NCI-H187 (cell line): ENCODE data around the gene BCR.

Source experiments
- DNase-seq, 2 experiments: peaks; one replicate each; lab custom pipeline; 2025; lab: John Stamatoyannopoulos, UW

BCR gene

DNA sequence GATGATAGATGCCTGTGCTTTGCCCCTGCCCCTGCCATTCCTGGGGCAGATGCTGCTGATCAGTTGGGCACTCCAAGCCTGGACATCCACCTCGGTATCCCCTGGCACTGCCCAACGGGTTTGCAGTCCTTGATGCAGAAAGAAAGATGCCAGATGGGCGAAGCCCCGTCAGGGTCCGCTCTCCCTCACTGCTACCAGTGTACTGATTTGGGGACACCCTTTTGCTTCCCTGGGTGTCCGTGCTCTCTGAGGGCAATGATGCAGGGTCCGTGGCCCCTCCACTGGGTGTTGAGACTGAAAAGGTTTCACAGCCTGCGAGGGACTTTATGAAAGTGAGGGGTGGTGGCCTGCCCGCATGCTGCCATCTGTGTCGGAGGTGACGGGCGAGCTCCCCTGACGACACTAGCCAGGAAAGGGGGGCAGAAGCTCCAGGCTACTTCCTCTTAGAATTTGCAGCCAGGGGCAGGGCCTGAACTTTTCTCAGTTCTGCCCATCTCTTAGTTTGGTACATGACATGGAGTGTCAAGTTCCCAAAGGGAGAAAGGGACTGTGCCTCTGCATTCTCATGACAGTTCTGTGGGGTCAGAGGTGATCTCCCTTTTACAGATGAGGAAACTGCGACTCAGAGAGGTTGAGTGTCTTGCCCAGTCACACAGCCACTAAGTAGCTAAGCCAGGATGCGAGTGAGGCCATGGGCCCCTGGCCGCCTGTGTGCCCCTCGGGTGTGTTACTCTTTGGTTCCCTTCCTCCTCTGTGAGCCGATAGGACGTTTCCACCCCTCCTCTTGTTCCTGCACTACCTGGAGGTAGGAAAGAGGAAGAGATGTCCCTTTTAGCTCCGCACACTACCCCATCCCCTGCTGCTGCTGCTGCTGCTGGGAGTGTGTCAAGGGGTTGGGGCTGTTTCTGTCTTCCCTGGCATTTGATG, 96.6 kb downstream of the BCR start:
- DNase-seq, result no peak

DNA sequence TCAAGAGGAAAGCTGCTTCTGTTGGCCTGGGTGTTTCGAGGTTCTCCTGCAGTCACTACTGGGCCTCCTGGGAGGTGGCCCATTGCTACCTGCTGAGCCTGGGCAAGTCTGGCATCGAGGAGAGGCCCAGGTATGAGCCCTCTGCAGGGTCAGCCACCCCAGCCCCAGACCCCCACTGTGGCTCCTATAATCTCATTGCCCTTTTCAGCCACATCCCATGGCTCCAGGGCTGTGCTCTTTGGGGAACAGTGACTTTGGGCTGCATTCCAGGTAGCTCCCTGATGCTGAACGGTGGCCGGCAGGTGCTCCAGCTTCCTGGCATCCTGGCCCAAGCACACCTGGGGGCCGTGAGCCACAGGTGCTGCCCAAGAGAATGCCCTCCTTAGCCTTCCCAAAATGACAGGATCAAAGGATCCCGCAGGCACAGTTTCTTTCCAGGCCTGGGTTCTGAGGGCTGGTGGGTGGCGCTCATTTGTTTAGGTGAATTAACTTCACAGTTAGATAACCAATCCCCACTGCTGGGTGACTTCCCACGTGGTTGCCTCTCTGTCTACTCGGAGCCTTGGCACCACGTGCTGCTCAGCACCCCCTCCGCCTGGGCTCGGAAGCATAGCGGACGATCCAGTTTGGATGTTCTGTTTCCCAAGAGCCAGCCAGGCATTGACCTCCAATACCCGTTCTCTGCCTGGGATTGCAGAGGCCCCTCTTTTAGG, 97.4 kb downstream of the BCR start:
- DNase-seq, result no peak

DNA sequence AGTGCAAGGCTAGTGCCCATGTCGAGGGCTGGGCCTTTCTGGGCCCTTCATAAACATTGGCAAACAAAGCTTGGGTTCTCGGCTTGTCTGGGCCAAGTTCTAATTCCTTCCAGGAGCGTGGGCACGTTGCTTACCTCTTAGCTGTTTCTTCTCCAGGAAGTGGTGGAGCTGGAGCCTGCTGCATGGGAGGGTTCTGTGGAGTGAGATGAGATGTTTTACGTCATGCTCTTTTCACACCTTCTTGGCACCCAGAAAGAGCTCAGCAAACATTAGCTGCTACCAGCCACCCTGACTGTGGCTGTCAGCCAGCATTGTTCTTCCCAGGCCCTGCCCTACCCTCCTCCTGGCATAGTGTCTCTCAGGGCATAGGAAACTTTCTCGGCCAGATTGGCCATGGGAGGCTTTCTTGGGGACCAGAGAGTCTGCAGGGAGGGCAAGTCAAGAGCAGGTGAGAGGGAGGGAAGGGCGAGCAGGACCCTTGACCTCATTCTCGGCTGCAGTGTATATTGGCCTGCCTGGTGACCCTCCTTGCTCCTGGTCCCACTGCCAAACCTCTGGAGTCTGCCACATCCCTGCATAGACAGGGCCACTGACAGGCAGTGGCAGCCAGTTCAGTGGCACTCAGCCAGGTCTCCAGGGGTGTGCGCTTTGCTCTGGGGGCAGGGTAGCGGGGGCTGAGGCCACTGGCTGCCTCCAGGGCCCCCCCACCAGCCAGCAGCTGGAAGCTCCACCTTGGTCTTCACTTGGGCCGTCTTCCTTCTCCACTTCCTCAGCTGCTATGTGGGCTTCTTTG, 98.8 kb downstream of the BCR start:
- DNase-seq, result no peak

DNA sequence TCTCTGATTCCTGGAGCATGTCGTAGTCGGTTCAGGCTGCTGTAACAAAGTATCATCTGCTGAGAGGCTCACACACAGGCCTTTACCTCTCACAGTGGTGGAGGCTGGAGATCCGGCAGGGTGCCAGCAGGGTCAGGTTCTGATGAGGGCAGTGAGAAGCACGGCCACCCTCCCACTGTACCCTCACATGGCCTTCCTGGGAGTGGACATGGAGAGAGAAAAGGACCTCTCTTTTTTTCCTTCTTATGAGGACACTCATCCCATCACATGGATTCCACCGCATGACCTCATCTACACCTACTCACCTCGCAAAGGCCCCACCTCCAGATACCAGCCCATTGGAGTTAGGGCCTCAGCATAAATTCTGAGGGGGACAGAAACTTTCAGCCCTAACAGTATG, 99.5 kb downstream of the BCR start:
- DNase-seq, result no peak

DNA sequence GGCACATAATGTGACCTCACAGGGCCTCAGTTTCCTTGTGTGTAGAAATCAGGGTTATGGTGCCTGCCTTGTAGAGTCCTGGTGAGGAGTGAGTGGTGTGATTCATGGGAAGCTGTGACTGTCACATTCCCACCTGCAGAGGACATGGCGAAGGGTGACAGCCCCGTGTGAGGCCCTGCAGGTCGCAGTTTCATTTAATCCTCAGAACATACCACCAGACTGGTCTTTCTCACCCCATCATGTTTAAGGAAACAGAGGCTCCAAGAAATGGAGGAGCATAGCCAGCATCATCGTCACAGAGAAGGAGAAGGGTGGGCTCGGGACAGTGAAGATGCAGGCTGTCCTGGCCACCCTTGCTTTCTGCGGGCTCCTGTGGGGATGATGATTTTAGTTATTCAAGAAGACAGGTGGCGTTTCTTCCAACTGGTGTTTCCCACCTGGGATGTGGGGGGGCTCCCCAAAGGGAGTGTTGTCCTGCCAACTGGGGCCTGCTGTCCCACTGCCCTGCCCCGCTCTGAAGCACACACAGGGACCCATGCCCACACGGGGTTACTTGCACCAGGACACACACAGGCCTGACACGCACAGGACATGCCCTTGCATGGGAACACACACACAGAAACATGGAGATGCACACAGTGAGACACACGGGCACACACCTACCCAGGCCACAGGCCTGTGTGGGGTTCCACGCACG, 100.2 kb downstream of the BCR start:
- DNase-seq, result no peak

DNA sequence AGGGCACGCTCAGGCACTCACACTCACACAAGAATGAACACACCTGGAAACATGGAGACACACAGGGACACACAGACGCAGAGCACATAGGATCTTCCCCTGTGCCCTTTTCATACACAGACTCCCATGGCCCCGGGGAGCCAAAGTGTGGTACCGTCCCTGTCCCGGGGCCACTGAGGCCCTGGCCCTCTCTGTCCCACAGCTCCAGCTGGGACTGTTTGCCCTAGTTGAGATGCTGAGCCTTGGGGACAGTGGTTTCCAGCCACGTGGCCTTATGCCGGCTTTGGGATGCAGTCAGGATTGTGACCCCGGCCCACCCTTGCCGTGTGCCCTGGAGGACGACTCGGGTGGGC, 100.7 kb downstream of the BCR start:
- no peak for DNase-seq

DNA sequence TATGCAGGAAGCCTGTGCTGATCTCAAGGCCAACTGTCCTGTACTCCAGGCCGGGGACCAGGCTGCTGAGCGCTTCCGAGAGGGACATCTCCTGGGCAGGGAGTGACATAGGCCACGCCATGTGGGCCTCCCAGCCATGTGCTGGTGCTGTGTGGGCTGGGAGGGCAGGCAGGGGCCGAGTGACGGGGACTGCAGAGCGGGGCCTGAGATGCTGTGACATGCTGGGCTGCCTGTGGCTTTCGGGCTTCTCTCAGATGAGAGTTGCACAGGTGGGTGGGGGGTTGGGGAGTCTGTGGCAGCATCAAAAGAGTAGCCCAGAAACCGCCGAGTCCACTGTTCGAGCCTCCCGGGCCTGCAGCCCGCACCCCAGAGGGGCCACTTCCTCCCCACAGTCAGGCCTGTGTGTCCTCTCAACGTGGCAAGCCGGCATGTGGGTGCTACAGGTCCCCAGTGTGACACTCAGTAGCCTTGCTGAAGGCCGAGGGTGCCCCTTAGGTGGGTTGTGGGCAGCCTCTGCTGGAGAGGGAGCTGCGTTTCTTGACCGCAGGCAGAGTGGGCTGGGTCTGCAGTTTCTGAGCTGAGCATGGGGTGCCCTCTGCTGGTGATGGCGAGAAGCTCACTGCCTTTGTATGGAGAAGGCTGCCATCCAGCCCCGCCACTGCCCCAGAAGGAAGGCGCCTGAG, 101.2 kb downstream of the BCR start:
- DNase-seq, result peak; percentile 35 to 54

DNA sequence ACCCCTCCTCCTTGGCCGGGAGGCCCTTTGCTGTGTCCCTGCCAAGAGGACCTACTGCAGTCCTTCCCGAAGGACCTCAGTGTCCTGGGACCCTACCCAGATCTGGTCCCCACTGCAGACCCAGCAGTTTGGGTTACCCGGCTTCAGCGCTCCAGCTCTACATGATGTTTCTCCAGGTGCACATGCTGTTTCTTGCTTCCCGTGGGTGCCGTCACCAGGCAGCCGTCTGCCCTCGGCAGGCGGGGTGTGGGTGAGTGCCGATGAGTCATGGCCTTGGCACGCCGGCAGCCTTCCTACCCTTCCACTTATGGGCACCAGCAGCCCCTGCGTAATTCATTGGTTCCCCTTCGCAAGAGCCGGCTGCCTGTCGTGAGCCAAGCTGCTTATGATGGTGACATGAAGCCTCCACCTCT, 101.8 kb downstream of the BCR start:
- DNase-seq, result no peak

DNA sequence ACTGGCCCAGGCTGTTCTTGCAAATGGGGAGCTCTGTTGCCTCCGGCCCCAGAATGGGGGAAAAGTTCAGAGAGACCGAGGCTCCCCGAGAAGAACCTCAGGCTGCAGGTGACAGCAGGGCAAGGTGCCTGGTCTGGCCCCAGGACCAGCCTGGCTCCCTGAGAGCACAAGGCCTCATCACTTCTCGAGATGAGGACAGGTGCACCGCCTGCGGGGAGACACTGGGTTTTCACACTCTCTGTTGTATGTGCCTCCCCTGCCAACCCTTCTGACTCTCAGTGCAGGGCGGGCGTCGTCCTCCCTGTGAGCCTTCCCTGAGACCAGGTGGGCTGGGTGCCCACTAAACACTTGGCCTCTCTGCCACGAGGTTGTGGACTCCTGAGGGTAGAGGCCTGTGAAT, 102.2 kb downstream of the BCR start:
- DNase-seq, result no peak

DNA sequence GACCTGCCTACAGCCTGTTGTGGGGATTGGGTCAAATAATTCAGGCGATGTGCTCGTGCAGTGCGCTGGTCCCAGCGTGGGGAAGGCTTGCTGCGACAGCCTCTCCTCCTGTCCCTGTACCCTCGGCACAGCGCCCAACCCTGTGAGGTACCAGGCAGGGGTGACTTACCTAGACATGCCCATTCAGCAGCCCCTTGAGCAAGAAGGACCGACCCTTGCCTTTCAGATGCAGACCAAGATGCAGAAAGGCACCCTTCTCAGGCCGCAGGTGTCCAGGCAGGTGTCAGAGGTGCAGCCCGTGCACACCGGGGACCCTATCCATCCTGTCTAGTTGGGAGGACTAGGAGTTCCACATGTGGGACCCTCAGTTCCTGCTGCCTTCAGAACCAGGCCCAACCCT, 102.7 kb downstream of the BCR start:
- DNase-seq, result no peak

DNA sequence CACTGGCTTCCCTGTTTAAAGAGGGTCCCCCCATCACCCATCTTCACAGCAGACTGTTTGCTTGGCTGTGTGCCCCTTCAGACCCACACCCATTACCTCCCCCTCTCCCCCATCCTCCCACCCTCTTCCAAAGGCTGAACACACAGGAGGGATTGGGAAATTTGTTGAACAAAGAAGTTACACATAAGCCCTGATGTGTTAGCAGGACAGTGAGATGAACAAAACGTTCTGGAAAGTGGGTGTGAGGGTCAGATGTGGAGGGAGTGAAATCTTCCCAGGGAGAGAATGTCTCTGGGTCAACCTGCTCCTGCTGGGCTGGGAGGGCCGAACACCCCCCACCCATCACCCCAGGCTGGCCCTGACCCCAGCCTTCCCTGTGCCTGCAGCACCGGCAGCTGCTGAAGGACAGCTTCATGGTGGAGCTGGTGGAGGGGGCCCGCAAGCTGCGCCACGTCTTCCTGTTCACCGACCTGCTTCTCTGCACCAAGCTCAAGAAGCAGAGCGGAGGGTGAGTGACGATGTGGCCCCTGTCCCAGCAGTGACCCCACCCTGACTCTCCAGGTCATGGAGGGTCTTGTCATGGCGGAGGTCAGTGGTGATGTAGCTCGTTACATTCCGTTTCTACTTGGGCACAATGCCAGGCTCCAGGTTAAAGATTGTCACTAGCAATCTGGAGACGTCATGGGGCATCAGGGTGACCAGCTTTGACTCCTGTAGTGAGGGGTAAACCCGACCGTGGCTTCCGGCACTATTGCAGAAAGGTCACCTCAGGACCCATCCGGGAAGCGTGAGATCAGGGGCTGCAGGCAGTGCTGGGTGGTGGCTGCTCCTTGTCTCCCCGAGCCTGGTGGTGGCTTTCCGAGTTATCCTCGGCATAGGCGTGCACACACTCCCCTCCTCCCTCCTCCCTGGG, 103.5 kb downstream of the BCR start:
- DNase-seq, result no peak

DNA sequence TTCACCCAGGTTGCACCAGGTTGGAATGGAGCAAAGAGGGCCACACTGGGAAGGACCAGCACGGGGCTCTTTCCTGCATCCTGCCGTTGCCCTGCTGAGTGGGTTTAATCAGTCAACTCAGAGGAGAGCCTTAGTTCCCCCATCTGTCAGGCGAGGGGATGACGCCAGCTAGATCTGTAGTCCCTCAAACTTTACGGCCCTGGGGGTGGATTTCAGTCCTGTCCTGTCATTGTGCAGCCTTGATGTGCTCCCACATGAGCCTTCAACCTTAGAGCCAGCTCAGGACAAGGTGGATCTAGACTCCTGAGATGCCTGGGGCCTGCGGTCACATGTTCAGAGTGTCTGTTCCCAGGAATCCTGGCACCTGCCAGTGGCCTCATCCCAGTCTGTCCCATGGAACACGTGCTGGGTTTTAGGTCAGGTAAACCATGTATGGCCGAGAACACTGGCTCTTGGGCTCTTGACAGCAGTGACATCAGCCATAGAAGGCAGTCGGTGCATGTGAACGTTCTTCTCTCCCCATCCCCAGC, 104.3 kb downstream of the BCR start:
- no peak for DNase-seq

- no peak for DNase-seq
These were observed 104.9 kb downstream of the BCR start for GRCh38 chr22:23285236-23285635.

GRCh38 chr22:23285734-23286133, 105.4 kb downstream of the BCR start:
- DNase-seq, result no peak

DNA sequence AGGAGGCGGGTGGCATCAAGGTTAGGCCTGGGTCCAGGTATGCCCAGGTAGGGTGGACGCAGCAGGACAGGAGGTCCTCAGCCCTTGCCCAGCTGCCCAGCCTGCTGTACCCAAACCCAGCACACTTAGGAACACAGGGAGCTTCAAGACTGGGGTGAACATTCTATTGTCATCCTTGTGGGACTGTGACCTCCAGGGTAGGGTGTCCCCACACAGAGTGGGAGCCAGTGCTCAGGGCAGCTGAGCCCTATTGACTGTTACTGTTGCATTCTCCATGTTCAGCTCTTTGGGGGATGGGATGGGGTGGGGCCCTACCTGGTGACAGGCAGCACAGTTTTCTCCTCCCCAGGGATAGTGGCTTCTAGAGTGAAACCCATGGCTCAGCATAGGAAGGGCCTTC, 106.0 kb downstream of the BCR start:
- no peak for DNase-seq

DNA sequence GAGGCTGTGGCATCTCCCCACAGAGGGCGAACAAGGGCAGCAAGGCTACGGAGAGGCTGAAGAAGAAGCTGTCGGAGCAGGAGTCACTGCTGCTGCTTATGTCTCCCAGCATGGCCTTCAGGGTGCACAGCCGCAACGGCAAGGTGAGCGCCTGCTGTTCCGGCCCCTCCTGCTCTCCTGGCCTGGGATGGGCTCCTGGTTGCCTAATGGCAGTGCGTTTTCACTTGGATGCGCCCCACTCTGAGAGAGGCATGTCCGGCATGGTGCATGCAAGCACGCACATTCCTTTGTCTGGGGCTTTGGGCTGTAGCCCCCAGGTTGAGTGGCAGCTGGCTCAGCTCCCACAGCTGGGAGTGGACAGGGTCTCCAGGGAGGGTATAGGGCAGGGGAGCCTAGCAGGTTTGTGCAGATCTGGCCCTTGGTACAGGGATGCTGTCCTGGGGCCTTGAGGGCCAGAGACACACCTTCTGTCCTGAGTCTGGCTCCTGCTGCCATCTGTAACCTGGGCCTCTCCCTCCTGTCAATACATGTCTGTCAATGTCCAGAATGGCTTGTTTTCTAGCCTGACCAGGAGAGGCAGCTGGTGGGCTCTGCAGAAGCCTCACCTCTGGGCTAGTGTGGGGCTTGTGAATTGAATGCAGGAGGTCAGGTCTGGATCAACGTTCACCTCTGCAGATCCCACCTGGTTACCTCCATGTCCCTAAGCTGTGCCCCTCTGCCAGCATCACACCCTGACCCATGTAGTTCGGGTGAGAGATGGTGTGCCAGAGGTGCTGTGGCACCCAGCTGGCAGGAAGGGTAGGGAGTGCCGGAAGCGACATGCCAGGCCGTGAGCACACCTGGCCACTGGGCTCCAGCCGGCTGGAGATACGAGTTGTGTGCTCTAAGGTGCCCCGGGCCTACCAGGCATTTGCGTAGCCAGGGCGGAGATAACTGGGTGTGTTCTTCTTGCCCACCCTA, 107.1 kb downstream of the BCR start:
- DNase-seq, result no peak

GRCh38 chr22:23288301-23289129, 108.2 kb downstream of the BCR start:
- DNase-seq, result no peak

GRCh38 chr22:23289130-23289503, 108.8 kb downstream of the BCR start:
- DNase-seq, result no peak
